SK-N-SH (cell line): ENCODE results near the gene FRAS1.

Source experiments
- FOXM1 ChIP-seq: IDR thresholded peaks from 2 replicates; pipeline ENCODE4 v1.4.0; 2012; ENCODE audit warnings: low read depth, mild to moderate bottlenecking
- JUND ChIP-seq: IDR thresholded peaks from 2 replicates; pipeline ENCODE4 v1.4.0; 2012
- TF ChIP-seq, protein P1 (sequence below): fragments of 200-600 bp; sonication (generic); IDR thresholded peaks from 2 replicates; pipeline ENCODE4 v1.6.1; 2017; ENCODE audit warnings: antibody characterized with exemption, mild to moderate bottlenecking, moderate library complexity

DNA sequence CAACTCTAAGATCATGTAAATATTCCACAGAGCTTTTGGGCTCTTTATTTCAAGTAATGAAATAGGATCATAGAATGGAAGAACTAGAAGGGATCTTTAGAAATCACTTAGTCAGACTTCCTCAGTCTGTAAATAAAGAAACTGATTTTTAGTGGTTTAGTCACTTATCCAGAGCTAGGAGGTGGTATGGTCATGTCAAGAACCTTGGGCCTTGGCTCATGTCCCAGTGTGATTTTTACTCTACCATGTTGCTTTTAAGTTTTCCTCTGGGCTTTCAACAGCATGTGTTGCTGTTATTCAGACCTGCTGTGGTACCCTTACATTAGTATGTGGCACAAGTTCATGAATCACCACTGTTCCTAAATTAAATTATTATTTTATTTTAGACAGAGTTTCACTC is 184.9 kb downstream of the FRAS1 start:
- no peak for TF ChIP-seq FOXM1
- TF ChIP-seq, protein P1, sequence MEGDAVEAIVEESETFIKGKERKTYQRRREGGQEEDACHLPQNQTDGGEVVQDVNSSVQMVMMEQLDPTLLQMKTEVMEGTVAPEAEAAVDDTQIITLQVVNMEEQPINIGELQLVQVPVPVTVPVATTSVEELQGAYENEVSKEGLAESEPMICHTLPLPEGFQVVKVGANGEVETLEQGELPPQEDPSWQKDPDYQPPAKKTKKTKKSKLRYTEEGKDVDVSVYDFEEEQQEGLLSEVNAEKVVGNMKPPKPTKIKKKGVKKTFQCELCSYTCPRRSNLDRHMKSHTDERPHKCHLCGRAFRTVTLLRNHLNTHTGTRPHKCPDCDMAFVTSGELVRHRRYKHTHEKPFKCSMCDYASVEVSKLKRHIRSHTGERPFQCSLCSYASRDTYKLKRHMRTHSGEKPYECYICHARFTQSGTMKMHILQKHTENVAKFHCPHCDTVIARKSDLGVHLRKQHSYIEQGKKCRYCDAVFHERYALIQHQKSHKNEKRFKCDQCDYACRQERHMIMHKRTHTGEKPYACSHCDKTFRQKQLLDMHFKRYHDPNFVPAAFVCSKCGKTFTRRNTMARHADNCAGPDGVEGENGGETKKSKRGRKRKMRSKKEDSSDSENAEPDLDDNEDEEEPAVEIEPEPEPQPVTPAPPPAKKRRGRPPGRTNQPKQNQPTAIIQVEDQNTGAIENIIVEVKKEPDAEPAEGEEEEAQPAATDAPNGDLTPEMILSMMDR, result no peak
- no peak for TF ChIP-seq JUND
